Measurements from ENCODE around the gene PPIG. TPM values are rescaled to one million over a fixed set of nuclear protein-coding genes. Genes with fewer than 3 reads are reported as not detected.
A peak's percentile ranks its signal among the peaks of the same experiment; 100 is the strongest.

Gene PPIG
- total RNA-seq, 1 experiment from 2014 or later: 20.9 TPM

DNA sequence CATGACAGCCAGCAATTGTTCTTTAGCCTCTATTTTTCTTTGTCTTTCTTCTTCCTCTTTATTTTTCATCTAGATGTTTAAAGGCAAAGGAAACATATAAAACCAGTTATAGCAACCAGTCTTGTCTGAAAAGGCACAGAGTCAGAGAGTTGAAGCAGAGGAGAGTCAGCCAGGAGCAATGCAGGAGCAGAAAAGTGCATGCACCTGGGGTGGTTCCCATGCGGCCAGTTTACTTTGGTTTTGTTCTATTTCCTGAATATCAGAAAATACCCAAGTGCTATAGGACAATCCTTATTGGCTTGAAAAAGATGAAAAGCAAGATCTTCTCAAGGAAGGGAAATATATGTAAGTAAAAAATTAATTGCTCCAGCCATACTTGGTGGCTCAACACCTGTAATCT is 65.1 kb downstream of the PPIG start:
- no peak for ATAC-seq
- Histone ChIP-seq H3K4me2 (ENCODE audit: low read length) (no peak overlapping the region), H3K9ac (ENCODE audit: low read length) (no peak overlapping the region), H3K27ac (ENCODE audit: low read length) (no peak overlapping the region), H4K20me1 (ENCODE audit: low read length) (no peaks in the 10 kb centered on the region), H3K79me2 (ENCODE audit: low read length) (no peaks in the 10 kb centered on the region), H3F3A (ENCODE audit: low read length, unreplicated experiment) (no peaks in the 10 kb centered on the region), H3K9me3 (ENCODE audit: low read length) (no peaks in the 10 kb centered on the region), H3K27me3 (ENCODE audit: low read length) (no peaks in the 10 kb centered on the region), H2AFZ (ENCODE audit: low read length) (no peak overlapping the region), H3K4me1 (ENCODE audit: insufficient read depth, low read length) (no peaks in the 10 kb centered on the region), H3K9me2 (replicated peaks; ENCODE audit: low read length) (no peaks in the 10 kb centered on the region), H3K4me3 (ENCODE audit: low read length) (no peak overlapping the region), H3K36me3 (ENCODE audit: low read depth, low read length) (no peaks in the 10 kb centered on the region)
- intact Hi-C loops (cut with micrococcal nuclease): loop anchor here (5.0 kb wide), 1 partner anchor 33 kb away; no protein-coding TSS in a partner anchor
- CTCF ChIA-PET: no interaction called here
- DNase-seq: no peak
- TF ChIP-seq EZH2 (IDR thresholded peaks at IDR 0.05; ENCODE audit: low read length, unreplicated experiment): no peak
- TF ChIP-seq, protein P1, sequence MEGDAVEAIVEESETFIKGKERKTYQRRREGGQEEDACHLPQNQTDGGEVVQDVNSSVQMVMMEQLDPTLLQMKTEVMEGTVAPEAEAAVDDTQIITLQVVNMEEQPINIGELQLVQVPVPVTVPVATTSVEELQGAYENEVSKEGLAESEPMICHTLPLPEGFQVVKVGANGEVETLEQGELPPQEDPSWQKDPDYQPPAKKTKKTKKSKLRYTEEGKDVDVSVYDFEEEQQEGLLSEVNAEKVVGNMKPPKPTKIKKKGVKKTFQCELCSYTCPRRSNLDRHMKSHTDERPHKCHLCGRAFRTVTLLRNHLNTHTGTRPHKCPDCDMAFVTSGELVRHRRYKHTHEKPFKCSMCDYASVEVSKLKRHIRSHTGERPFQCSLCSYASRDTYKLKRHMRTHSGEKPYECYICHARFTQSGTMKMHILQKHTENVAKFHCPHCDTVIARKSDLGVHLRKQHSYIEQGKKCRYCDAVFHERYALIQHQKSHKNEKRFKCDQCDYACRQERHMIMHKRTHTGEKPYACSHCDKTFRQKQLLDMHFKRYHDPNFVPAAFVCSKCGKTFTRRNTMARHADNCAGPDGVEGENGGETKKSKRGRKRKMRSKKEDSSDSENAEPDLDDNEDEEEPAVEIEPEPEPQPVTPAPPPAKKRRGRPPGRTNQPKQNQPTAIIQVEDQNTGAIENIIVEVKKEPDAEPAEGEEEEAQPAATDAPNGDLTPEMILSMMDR (conservative IDR thresholded peaks at IDR 0.05; ENCODE audit: low read depth, low read length): no peak
- POLR2A ChIA-PET (ENCODE audit: unreplicated experiment): no interaction called here
- no TSS peak for BruUV-seq (replicated peaks)

DNA sequence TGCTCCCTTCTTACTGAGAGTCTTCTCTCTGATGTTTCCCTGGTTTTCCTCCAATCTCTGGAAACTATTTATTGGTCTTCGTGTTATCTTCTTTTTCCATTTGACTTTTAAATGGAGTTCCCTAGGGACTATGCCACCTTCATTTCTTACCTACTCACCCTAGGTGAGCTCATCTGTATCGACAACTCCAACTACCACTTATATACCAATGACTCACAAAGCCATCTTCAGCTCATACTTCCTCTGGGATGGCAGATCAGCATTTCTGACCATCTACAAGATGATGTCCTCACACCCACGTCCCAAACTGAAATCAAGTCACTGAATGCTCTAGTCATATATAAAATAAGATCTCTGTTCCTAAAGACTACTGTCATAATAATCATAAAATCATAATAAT is 69.5 kb downstream of the PPIG start:
- TF ChIP-seq, protein P1 (conservative IDR thresholded peaks at IDR 0.05; ENCODE audit: low read depth, low read length): no peak
- TF ChIP-seq EZH2 (IDR thresholded peaks at IDR 0.05; ENCODE audit: low read length, unreplicated experiment) (no peak), EZH2phosphoT487 (IDR thresholded peaks at IDR 0.05; ENCODE audit: borderline replicate concordance, low read length) (no peak)
- ATAC-seq (no peak), DNase-seq (peak; percentile 26)
- no TSS peak for BruUV-seq (replicated peaks)
- Histone ChIP-seq H3K9me2 (replicated peaks; ENCODE audit: low read length) (no peaks in the 10 kb centered on the region), H3K4me2 (ENCODE audit: low read length) (no peak overlapping the region), H2AFZ (ENCODE audit: low read length) (no peak overlapping the region), H3K27me3 (ENCODE audit: low read length) (no peaks in the 10 kb centered on the region), H3K27ac (ENCODE audit: low read length) (no peak overlapping the region), H3K79me2 (ENCODE audit: low read length) (no peaks in the 10 kb centered on the region), H3K9ac (ENCODE audit: low read length) (no peak overlapping the region), H3F3A (ENCODE audit: low read length, unreplicated experiment) (no peaks in the 10 kb centered on the region), H4K20me1 (ENCODE audit: low read length) (no peaks in the 10 kb centered on the region), H3K36me3 (ENCODE audit: low read depth, low read length) (no peaks in the 10 kb centered on the region), H3K4me3 (ENCODE audit: low read length) (no peak overlapping the region), H3K9me3 (ENCODE audit: low read length) (no peaks in the 10 kb centered on the region), H3K4me1 (ENCODE audit: insufficient read depth, low read length) (no peaks in the 10 kb centered on the region)
- ChIA-PET CTCF (no interaction called here), POLR2A (ENCODE audit: unreplicated experiment) (no interaction called here)
- intact Hi-C loops (cut with micrococcal nuclease): no loop called here

DNA sequence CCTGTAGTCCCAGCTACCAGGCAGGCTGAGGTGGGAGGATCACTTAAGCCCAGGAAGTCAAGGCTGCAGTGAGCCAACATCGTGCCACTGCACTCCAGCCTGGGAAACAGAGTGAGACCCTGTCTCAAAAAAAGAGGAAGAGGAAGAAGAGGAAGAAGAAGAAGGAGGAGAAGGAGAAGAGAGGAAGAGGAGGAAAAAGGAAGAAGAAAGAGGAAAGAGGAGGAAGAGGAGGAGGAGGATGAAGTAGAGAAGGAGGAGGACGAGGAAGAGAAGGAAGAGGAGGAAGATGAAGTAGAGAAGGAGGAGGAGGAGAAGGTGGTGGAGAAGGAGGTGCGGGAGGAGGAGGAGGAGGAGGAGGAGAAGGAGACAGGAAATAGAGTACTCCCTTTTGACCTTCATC is 72.0 kb downstream of the PPIG start:
- no peaks in the 10 kb centered on the region for H3K9me2 ChIP-seq (replicated peaks; ENCODE audit: low read length)
- no peaks in the 10 kb centered on the region for H3K79me2 ChIP-seq (ENCODE audit: low read length)
- TF ChIP-seq, protein P1 (conservative IDR thresholded peaks at IDR 0.05; ENCODE audit: low read depth, low read length): no peak
- TF ChIP-seq EZH2 (IDR thresholded peaks at IDR 0.05; ENCODE audit: low read length, unreplicated experiment) (no peak), EZH2phosphoT487 (IDR thresholded peaks at IDR 0.05; ENCODE audit: borderline replicate concordance, low read length) (no peak)
- ATAC-seq: no peak
- H3K9me3 ChIP-seq (ENCODE audit: low read length): no peaks in the 10 kb centered on the region
- no peak overlapping the region for H3K27ac ChIP-seq (ENCODE audit: low read length)
- intact Hi-C loops (cut with micrococcal nuclease): no loop called here
- H3F3A ChIP-seq (ENCODE audit: low read length, unreplicated experiment): no peaks in the 10 kb centered on the region
- no peaks in the 10 kb centered on the region for H3K27me3 ChIP-seq (ENCODE audit: low read length)
- no peaks in the 10 kb centered on the region for H4K20me1 ChIP-seq (ENCODE audit: low read length)
- H2AFZ ChIP-seq (ENCODE audit: low read length): no peak overlapping the region
- no peak overlapping the region for H3K4me2 ChIP-seq (ENCODE audit: low read length)
- no peak overlapping the region for H3K9ac ChIP-seq (ENCODE audit: low read length)
- H3K4me1 ChIP-seq (ENCODE audit: insufficient read depth, low read length): no peaks in the 10 kb centered on the region
- DNase-seq: no peak
- no TSS peak for BruUV-seq (replicated peaks)
- ChIA-PET POLR2A (ENCODE audit: unreplicated experiment) (interaction anchor here (0.6 kb wide), 1 partner anchor 28 kb away, joined by 4 read pairs; no protein-coding TSS in a partner anchor), CTCF (no interaction called here)
- no peaks in the 10 kb centered on the region for H3K36me3 ChIP-seq (ENCODE audit: low read depth, low read length)
- H3K4me3 ChIP-seq (ENCODE audit: low read length): no peak overlapping the region
